ENCODE data around the gene PRKAG1. TPM values are rescaled to one million over a fixed set of nuclear protein-coding genes. Genes with fewer than 3 reads are reported as not detected.

Gene PRKAG1
- total RNA-seq, 2 donors from 2014 or later: 25.4 to 26.4 TPM

DNA sequence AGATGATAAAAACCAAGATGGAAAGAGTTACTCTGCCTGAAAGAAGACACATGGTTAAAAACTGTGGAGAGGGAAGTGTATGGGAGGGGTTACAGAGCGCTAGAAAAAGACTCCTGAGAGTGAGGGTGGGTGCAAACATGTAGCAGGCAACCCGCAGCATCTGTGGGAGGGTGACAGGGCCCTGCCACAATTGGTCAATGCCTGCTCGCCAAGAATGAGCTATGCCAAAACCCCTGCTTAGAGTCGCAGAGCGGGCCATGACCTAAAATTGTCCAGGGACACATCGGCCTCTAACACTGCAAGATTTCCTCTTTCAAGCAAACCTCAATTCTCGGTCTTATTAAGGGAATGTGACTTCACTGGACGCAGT lies 700 bp downstream of the PRKAG1 start:
- 0 to 1% methylated on average over 8 of the region's 8 CpGs for WGBS, 2 donors
- H3K4me1 ChIP-seq: peaks cover 20% of the 10 kb centered on the region
- peaks cover 0 to 10% of the 10 kb centered on the region in 2 donors for H3K36me3 ChIP-seq (replicated peaks in 1 of 2; ENCODE audit: insufficient read depth in 1 of 2, low read depth in 2 of 2)
- H3K9me3 ChIP-seq: no peaks in the 10 kb centered on the region
- intact Hi-C loops (cut with DNase I): no loop called here
- H3K27me3 ChIP-seq: no peaks in the 10 kb centered on the region
- H3K4me3 ChIP-seq: peak overlapping the region; percentile 73 to 83
- no peak for ATAC-seq
- peak overlapping the region; percentile 76 to 91 (median 88) for H3K27ac ChIP-seq
- DNase-seq: peak in 1 of 4 donors; percentile 45
- TF ChIP-seq POLR2A (IDR thresholded peaks at IDR 0.05): no peak
- TF ChIP-seq, protein P1, sequence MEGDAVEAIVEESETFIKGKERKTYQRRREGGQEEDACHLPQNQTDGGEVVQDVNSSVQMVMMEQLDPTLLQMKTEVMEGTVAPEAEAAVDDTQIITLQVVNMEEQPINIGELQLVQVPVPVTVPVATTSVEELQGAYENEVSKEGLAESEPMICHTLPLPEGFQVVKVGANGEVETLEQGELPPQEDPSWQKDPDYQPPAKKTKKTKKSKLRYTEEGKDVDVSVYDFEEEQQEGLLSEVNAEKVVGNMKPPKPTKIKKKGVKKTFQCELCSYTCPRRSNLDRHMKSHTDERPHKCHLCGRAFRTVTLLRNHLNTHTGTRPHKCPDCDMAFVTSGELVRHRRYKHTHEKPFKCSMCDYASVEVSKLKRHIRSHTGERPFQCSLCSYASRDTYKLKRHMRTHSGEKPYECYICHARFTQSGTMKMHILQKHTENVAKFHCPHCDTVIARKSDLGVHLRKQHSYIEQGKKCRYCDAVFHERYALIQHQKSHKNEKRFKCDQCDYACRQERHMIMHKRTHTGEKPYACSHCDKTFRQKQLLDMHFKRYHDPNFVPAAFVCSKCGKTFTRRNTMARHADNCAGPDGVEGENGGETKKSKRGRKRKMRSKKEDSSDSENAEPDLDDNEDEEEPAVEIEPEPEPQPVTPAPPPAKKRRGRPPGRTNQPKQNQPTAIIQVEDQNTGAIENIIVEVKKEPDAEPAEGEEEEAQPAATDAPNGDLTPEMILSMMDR (IDR thresholded peaks at IDR 0.05): no peak

DNA sequence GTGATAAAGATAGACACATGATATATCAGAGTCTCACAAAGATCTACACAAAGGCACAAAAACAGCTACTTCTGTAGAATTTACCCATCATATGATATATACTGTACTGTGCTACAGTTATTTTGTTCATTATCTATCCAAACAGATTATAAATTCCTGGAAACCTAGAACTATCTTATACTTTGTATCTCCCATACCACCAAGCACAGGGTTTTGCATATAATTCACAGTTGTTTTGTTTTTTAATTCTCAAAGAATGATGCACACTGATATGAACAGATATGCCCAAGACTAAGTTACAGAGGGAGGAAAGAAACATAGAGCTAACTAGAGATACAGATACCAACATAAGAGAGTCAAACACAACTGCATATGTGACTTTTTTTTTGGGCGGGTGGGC lies 3.4 kb downstream of the PRKAG1 start:
- no peaks in the 10 kb centered on the region for H3K9me3 ChIP-seq
- DNase-seq (no peak), ATAC-seq (no peak)
- no peak overlapping the region for H3K4me3 ChIP-seq
- 85 to 88% methylated on average over 1 of the region's 1 CpG for WGBS, 2 donors
- peaks cover 0 to 3% of the 10 kb centered on the region in 2 donors for H3K36me3 ChIP-seq (replicated peaks in 1 of 2; ENCODE audit: insufficient read depth in 1 of 2, low read depth in 2 of 2)
- H3K27me3 ChIP-seq: no peaks in the 10 kb centered on the region
- intact Hi-C loops (cut with DNase I): no loop called here
- H3K4me1 ChIP-seq: peaks cover 20% of the 10 kb centered on the region
- H3K27ac ChIP-seq: no peak overlapping the region
- no peak for TF ChIP-seq POLR2A (IDR thresholded peaks at IDR 0.05)
- TF ChIP-seq, protein P1 (IDR thresholded peaks at IDR 0.05): no peak

DNA sequence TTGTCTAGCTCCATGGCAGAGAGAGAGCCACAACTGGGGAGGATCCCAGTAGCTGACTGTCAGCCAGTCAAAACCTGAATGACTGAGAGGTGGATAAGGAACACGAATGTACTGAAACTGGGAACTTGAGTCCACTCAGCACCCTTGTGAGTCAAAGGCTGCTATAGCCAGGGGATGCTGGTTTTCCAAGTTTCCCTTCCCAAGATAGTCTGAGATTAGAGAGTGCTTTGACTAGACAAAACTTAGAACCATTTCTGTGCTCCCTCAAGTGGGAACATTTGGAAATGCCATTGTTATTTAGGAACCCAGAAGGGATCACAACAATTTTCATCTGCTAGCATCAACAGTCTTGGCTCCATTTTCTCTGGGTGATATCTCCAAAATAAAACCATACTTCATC lies 4.0 kb downstream of the PRKAG1 start:
- no peaks in the 10 kb centered on the region for H3K9me3 ChIP-seq
- H3K4me3 ChIP-seq: no peak overlapping the region
- H3K4me1 ChIP-seq: peaks cover 20% of the 10 kb centered on the region
- intact Hi-C loops (cut with DNase I): no loop called here
- DNase-seq (no peak), ATAC-seq (no peak)
- 38 to 50% methylated on average over 1 of the region's 1 CpG for WGBS, 2 donors
- no peaks in the 10 kb centered on the region for H3K27me3 ChIP-seq
- H3K36me3 ChIP-seq (replicated peaks in 1 of 2; ENCODE audit: insufficient read depth in 1 of 2, low read depth in 2 of 2): peaks cover 0 to 4% of the 10 kb centered on the region in 2 donors
- no peak overlapping the region for H3K27ac ChIP-seq
- TF ChIP-seq POLR2A (IDR thresholded peaks at IDR 0.05): no peak
- TF ChIP-seq, protein P1 (IDR thresholded peaks at IDR 0.05): no peak

DNA sequence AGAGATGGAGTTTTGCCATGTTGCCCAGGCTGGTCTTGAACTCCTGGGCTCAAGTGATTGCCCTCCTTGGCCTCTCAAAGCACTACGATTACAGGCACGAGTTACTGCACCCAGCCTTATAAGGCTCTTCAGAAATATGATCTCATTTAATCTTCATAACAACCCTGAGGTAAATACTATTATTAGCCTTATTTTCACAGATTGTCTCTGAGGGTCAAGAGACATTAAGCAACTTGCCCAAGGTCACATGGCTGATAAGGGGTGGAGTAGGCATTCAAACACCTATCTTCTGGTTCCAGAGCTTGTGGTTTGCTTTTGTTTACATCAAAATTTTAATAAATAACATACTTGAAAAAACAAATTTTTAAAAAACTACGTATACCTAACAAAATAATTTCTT lies 5.1 kb downstream of the PRKAG1 start:
- TF ChIP-seq, protein P1 (IDR thresholded peaks at IDR 0.05): no peak
- TF ChIP-seq POLR2A (IDR thresholded peaks at IDR 0.05): no peak
- no peaks in the 10 kb centered on the region for H3K27me3 ChIP-seq
- no peak for DNase-seq
- H3K36me3 ChIP-seq (replicated peaks in 1 of 2; ENCODE audit: insufficient read depth in 1 of 2, low read depth in 2 of 2): peaks cover 0 to 4% of the 10 kb centered on the region in 2 donors
- no peak for ATAC-seq
- no peaks in the 10 kb centered on the region for H3K9me3 ChIP-seq
- intact Hi-C loops (cut with DNase I): no loop called here
- peaks cover 17% of the 10 kb centered on the region for H3K4me1 ChIP-seq
- H3K27ac ChIP-seq: no peak overlapping the region
- 86 to 88% methylated on average over 3 of the region's 3 CpGs for WGBS, 2 donors
- no peak overlapping the region for H3K4me3 ChIP-seq

DNA sequence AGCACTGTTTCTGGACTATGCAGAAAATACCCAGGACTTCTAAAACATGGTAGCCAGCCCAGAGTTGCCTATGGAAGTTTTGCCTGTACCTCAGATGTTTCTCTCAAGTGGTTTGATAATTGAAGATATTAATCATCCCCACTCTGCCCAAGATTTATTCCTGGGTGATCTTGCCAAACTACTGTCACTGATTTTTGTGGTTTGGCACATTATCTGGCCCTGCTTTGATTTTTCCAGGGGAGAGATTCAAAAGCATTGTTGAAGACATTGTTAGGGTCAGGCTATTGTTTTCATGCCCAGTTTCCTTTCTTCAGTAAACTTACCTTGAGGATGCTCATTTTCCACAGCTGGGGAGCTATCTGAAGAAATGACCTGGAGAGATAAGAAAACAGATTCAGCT lies 5.8 kb downstream of the PRKAG1 start:
- intact Hi-C loops (cut with DNase I): no loop called here
- DNase-seq (no peak), ATAC-seq (no peak)
- no peak overlapping the region for H3K27ac ChIP-seq
- H3K4me3 ChIP-seq: no peak overlapping the region
- TF ChIP-seq, protein P1 (IDR thresholded peaks at IDR 0.05): no peak
- TF ChIP-seq POLR2A (IDR thresholded peaks at IDR 0.05): no peak
- no peaks in the 10 kb centered on the region for H3K27me3 ChIP-seq
- peaks cover 14% of the 10 kb centered on the region for H3K4me1 ChIP-seq
- no peaks in the 10 kb centered on the region for H3K9me3 ChIP-seq
- H3K36me3 ChIP-seq (replicated peaks in 1 of 2; ENCODE audit: insufficient read depth in 1 of 2, low read depth in 2 of 2): peaks cover 0 to 4% of the 10 kb centered on the region in 2 donors

Measured in body of pancreas (tissue), 4 donors.